ENCODE results near the gene FSIP1.

FSIP1 gene

DNA sequence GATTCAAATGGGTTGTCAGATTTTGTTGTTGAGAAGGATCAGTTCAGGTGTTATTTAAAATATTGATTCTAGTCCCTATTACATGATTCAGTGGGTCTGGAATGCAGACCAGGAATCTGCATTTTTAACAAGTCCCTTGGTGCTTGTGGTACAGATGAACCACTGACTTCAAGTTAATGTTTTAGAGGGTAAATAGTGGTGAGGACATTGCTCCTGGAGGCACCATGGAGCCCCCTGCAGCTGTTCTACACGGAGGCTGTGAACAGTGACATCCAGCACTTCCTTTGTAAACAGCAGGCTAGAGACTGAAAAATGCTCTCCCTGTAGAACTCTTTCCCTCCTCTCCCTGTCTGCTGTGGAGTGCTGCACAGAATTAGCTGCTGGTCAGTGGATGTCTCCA is 4.8 kb upstream of the FSIP1 start:
- H3K4me3 ChIP-seq (ENCODE audit: low read depth, low read length) = no peak overlapping the region
- TF ChIP-seq, protein P1, sequence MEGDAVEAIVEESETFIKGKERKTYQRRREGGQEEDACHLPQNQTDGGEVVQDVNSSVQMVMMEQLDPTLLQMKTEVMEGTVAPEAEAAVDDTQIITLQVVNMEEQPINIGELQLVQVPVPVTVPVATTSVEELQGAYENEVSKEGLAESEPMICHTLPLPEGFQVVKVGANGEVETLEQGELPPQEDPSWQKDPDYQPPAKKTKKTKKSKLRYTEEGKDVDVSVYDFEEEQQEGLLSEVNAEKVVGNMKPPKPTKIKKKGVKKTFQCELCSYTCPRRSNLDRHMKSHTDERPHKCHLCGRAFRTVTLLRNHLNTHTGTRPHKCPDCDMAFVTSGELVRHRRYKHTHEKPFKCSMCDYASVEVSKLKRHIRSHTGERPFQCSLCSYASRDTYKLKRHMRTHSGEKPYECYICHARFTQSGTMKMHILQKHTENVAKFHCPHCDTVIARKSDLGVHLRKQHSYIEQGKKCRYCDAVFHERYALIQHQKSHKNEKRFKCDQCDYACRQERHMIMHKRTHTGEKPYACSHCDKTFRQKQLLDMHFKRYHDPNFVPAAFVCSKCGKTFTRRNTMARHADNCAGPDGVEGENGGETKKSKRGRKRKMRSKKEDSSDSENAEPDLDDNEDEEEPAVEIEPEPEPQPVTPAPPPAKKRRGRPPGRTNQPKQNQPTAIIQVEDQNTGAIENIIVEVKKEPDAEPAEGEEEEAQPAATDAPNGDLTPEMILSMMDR (IDR thresholded peaks at IDR 0.05; ENCODE audit: control insufficient read depth, extremely low read depth, insufficient read depth) = no peak
- no peak for DNase-seq (ENCODE audit: low read depth)

DNA sequence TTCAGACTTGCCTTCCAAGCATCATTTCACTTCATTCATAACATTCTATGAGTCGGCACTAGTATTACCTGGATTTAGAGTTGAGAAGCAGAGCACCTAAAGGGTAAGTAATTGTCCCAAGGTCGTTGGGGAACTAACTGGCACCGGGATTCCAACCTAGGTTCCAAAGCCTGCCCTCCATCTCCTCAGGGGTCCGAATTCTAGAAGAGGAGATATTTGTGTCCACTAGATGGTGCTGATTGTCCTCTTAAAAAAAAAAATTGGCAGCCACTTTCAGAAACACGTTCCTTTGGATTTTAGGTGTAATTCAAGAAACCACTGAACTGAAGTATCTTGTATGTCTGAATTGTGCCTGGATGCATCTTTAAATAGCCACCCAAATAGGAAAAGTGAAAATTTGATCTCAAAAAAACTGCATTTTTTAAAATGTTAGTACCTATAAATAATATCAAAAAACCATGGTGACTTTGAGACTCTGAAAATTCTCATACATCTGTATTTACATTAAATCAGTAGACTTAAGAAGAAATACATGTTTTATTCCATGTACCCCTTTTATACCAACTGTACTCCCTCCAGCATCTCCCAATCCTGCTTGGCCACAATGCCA is 3.9 kb upstream of the FSIP1 start:
- no peak overlapping the region for H3K4me3 ChIP-seq (ENCODE audit: low read depth, low read length)
- TF ChIP-seq, protein P1 (IDR thresholded peaks at IDR 0.05; ENCODE audit: control insufficient read depth, extremely low read depth, insufficient read depth) = peak; percentile 55
- no peak for DNase-seq (ENCODE audit: low read depth)

DNA sequence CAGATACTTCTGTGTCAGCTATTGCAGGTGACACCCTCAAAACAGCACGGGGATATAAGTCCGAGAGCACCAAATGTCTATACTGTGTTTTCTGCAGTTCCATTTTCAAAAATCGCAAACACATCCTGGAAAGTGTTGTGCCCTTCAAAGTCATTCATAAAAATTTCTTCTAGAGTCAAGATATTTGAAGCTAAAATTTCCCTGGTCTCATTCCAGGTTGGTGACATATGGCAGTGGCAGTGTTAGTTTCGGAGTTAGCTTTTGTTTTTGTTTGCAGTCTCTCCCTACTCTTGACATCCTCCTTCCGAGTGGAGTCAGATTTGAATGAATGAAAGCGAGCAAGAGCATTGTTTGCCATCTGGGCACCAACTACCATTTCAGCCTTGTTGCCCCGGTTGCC is 3.2 kb upstream of the FSIP1 start:
- TF ChIP-seq, protein P1 (IDR thresholded peaks at IDR 0.05; ENCODE audit: control insufficient read depth, extremely low read depth, insufficient read depth) = no peak
- H3K4me3 ChIP-seq (ENCODE audit: low read depth, low read length) = peak overlapping the region; percentile 26; the same call in 1 of the 2 replicates
- no peak for DNase-seq (ENCODE audit: low read depth)

DNA sequence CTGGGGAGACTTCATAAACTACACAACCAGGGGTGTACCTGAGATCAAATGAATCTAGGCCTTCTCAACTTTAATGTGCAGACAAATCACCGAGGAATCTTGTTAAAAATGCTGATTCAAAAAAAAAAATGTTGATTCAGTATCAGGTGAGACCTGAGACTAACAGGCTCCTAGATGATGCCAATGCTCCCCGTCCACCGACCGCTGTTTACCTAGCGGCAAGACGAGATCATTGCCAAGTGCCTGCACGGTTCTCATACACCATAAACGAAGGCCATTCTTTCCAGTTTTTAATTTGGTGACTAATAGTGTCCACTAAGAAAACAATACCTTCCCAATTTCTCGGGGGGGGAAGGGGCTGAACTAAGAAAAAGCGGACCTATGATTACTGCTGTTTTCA is 2.5 kb upstream of the FSIP1 start:
- peak overlapping the region; percentile 26 for H3K4me3 ChIP-seq (ENCODE audit: low read depth, low read length)
- TF ChIP-seq, protein P1 (IDR thresholded peaks at IDR 0.05; ENCODE audit: control insufficient read depth, extremely low read depth, insufficient read depth) = no peak
- peak; percentile 90 for DNase-seq (ENCODE audit: low read depth)

GRCh38 chr15:39784638-39785037 is 2.0 kb upstream of the FSIP1 start:
- H3K4me3 ChIP-seq (ENCODE audit: low read depth, low read length) = peak overlapping the region; percentile 26
- TF ChIP-seq, protein P1 (IDR thresholded peaks at IDR 0.05; ENCODE audit: control insufficient read depth, extremely low read depth, insufficient read depth) = no peak
- DNase-seq (ENCODE audit: low read depth) = no peak

GRCh38 chr15:39784125-39784524 is 1.5 kb upstream of the FSIP1 start:
- peak; percentile 63 for DNase-seq (ENCODE audit: low read depth)
- H3K4me3 ChIP-seq (ENCODE audit: low read depth, low read length) = peak overlapping the region; percentile 78; the same call in 1 of the 2 replicates
- TF ChIP-seq, protein P1 (IDR thresholded peaks at IDR 0.05; ENCODE audit: control insufficient read depth, extremely low read depth, insufficient read depth) = no peak

DNA sequence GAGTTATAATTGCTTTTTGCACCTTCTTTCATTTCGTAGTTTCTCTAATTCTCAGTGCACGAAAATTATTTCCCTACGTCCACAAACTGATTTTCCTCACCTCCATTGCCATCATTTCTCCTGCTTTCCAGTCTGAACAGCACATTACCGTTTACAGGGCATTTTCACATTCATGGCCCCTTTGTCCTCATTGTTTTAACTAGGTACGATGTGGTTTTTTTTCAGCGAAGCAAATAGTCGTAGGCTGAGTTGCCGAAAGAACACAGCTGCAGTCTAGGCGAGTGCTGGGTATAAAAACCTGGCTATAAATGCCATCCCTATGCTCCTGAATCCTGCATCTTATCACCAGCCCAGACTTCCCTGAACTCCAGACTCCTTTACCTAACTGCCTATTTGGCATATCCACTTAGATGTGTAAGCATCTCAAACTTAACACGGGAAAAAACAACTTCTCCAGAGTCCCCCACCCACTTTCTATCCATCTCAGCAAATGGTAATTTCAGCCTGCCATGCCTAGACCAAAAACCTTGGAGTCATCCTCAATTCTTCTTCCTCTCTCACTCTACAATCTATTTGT is 691 bp upstream of the FSIP1 start:
- TF ChIP-seq, protein P1 (IDR thresholded peaks at IDR 0.05; ENCODE audit: control insufficient read depth, extremely low read depth, insufficient read depth) = no peak
- peak overlapping the region; percentile 78 for H3K4me3 ChIP-seq (ENCODE audit: low read depth, low read length)
- no peak for DNase-seq (ENCODE audit: low read depth)

Measured in LNCaP clone FGC (cell line).